ENCODE measurements around the gene TPK1. TPM values are rescaled to one million over a fixed set of nuclear protein-coding genes. Genes with fewer than 3 reads are reported as not detected.

TPK1 gene
- total RNA-seq, 1 donor from 2014 or later: 4.0 TPM

DNA sequence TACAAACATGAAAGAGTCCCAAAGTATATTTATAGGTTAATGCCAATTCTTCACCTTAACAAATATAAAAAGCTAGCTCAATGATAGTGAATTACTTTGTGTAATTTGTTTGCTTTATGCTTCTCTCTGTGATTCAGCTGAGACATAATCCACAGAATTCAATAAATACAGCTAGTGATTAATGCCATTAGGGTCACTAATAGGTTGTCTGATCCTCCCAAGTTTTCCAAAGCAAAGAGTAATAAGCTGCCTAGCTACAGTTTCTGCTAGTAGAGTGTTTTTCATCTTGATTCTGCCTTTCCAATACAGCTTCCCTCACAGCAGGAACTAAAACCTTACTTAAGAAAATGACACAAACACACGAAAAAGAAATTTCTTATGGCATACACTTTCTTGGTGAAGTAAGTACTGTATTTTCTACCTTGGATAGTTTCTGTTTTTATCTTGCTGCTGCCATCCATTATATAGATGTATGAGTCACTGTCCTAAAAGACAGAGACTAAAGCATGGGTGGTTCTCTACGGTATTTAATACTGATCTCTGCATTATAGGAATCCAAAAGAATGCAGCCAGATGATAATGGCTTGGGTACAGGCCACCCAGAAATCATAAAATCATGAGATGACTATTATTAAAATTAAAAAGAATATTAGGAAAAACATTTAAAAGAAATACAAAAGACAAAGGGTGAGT lies 170.0 kb downstream of the TPK1 start:
- Mint-ChIP-seq H3K9me3 (peaks cover 2% of the 10 kb centered on the region), H3K4me3 (no peak overlapping the region), H3K36me3 (ENCODE audit: low read depth) (no peaks in the 10 kb centered on the region), H3K4me1 (no peaks in the 10 kb centered on the region), H3K27ac (ENCODE audit: unreplicated experiment) (no peak overlapping the region), H3K27me3 (ENCODE audit: low read depth) (no peaks in the 10 kb centered on the region)
- no peak for DNase-seq (ENCODE audit: low read depth, low spot score)
- TF ChIP-seq, protein P1, sequence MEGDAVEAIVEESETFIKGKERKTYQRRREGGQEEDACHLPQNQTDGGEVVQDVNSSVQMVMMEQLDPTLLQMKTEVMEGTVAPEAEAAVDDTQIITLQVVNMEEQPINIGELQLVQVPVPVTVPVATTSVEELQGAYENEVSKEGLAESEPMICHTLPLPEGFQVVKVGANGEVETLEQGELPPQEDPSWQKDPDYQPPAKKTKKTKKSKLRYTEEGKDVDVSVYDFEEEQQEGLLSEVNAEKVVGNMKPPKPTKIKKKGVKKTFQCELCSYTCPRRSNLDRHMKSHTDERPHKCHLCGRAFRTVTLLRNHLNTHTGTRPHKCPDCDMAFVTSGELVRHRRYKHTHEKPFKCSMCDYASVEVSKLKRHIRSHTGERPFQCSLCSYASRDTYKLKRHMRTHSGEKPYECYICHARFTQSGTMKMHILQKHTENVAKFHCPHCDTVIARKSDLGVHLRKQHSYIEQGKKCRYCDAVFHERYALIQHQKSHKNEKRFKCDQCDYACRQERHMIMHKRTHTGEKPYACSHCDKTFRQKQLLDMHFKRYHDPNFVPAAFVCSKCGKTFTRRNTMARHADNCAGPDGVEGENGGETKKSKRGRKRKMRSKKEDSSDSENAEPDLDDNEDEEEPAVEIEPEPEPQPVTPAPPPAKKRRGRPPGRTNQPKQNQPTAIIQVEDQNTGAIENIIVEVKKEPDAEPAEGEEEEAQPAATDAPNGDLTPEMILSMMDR (conservative IDR thresholded peaks at IDR 0.05): no peak

- Mint-ChIP-seq H3K27me3 (ENCODE audit: low read depth) (no peaks in the 10 kb centered on the region), H3K9me3 (no peaks in the 10 kb centered on the region), H3K27ac (ENCODE audit: unreplicated experiment) (no peak overlapping the region), H3K4me3 (no peak overlapping the region), H3K4me1 (no peaks in the 10 kb centered on the region), H3K36me3 (ENCODE audit: low read depth) (no peaks in the 10 kb centered on the region)
- TF ChIP-seq, protein P1 (conservative IDR thresholded peaks at IDR 0.05): no peak
- DNase-seq (ENCODE audit: low read depth, low spot score): no peak
Observed at GRCh38 chr7:144659211-144659610, 176.6 kb downstream of the TPK1 start.

- no peak overlapping the region for H3K4me3 Mint-ChIP-seq
- H3K36me3 Mint-ChIP-seq (ENCODE audit: low read depth): no peaks in the 10 kb centered on the region
- TF ChIP-seq, protein P1 (conservative IDR thresholded peaks at IDR 0.05): peak; percentile 19
- no peaks in the 10 kb centered on the region for H3K4me1 Mint-ChIP-seq
- H3K27me3 Mint-ChIP-seq (ENCODE audit: low read depth): no peaks in the 10 kb centered on the region
- H3K9me3 Mint-ChIP-seq: no peaks in the 10 kb centered on the region
- H3K27ac Mint-ChIP-seq (ENCODE audit: unreplicated experiment): no peak overlapping the region
- DNase-seq (ENCODE audit: low read depth, low spot score): no peak
Observed at GRCh38 chr7:144656965-144657517, 178.8 kb downstream of the TPK1 start.

- TF ChIP-seq, protein P1 (conservative IDR thresholded peaks at IDR 0.05): no peak
- H3K9me3 Mint-ChIP-seq: peaks cover 5% of the 10 kb centered on the region
Observed at GRCh38 chr7:144653449-144653848, 182.4 kb downstream of the TPK1 start.

DNA sequence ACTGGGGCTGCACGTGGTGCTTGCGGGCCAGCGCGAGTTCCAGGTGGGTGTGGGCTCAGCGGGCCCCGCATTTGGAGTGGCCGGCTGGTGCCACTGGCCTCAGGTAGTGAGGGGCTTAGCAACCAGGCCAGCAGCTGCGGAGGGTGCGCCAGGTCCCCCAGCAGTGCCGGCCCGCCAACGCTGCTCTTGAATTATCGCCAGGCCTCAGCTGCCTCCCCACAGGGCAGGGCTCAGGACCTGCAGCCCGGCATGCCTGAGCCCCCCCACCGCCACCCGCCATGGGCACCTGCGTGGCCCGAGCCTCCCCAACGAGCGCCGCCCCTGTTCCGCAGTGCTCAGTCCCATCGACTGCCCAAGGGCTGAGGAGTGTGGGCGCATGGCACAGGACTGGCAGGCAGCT lies 185.4 kb downstream of the TPK1 start:
- H3K27ac Mint-ChIP-seq (ENCODE audit: unreplicated experiment): no peak overlapping the region
- H3K9me3 Mint-ChIP-seq: peaks cover 11% of the 10 kb centered on the region
- no peaks in the 10 kb centered on the region for H3K4me1 Mint-ChIP-seq
- H3K27me3 Mint-ChIP-seq (ENCODE audit: low read depth): no peaks in the 10 kb centered on the region
- TF ChIP-seq, protein P1 (conservative IDR thresholded peaks at IDR 0.05): no peak
- peaks cover 2% of the 10 kb centered on the region for H3K36me3 Mint-ChIP-seq (ENCODE audit: low read depth)
- H3K4me3 Mint-ChIP-seq: no peak overlapping the region
- no peak for DNase-seq (ENCODE audit: low read depth, low spot score)

More at GRCh38 chr7:144653449-144653848, 182.4 kb downstream of the TPK1 start:
- H3K4me3 Mint-ChIP-seq: no peak overlapping the region
- no peak overlapping the region for H3K27ac Mint-ChIP-seq (ENCODE audit: unreplicated experiment)
- no peak for DNase-seq (ENCODE audit: low read depth, low spot score)
- no peaks in the 10 kb centered on the region for H3K4me1 Mint-ChIP-seq
- no peaks in the 10 kb centered on the region for H3K27me3 Mint-ChIP-seq (ENCODE audit: low read depth)
- H3K36me3 Mint-ChIP-seq (ENCODE audit: low read depth): peaks cover 2% of the 10 kb centered on the region
